ELF-1 (cell line): ENCODE data around the gene NKD2.
A peak's percentile ranks its signal among the peaks of the same experiment; 100 is the strongest.
"Not testable (repeated sequence)": the region's sequence is repeated elsewhere in the genome, so short reads cannot be mapped to it uniquely, and the experiment has no call there.

Experiments used
- DNase-seq: peaks from one replicate; pipeline ENCODE4 v3.0.0-alpha.2; 2016; ENCODE audit warnings: low read depth, low spot score

NKD2 gene

DNA sequence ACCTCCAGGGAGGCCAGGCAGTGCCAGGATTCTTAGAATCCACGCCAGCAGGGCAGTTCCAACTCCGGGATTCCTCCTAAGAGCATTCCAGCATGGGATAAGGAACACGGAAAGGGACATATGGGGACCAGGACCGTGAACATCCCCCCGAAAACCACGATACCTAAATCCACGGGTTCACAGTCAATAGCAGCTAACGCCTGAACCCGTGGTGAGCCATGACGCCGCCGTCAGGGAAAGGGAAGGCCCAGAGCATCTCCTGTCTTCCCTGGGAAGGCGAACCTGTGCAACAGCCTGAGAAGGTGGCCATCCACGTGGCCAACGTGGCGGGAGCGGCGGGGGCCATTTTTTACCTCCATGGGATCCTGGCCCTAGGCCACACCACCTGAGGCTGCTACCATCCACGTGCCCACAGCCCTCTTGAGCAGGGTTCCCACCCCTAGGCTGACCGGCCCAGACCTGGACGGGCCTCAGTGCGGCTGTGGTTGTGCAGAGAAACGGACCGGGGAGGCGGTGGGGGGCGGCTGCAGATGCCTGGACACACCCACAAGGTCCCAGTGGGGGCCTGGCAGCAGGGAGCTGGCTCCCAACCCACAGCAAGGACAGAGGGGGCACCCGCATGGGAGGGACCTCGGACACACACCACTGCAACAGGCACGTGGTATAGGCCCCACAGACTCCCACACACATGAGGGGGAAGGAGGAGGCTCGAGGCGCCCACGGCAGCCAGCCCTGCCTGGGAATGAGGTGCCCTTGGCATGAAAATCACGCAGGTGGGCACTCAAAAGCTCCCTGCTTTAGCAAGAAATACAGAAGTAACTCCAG lies 60.5 kb downstream of the NKD2 start:
- no peak for DNase-seq

- DNase-seq, result no peak
Observed at GRCh38 chr5:1069720-1070088, 61.1 kb downstream of the NKD2 start.

DNA sequence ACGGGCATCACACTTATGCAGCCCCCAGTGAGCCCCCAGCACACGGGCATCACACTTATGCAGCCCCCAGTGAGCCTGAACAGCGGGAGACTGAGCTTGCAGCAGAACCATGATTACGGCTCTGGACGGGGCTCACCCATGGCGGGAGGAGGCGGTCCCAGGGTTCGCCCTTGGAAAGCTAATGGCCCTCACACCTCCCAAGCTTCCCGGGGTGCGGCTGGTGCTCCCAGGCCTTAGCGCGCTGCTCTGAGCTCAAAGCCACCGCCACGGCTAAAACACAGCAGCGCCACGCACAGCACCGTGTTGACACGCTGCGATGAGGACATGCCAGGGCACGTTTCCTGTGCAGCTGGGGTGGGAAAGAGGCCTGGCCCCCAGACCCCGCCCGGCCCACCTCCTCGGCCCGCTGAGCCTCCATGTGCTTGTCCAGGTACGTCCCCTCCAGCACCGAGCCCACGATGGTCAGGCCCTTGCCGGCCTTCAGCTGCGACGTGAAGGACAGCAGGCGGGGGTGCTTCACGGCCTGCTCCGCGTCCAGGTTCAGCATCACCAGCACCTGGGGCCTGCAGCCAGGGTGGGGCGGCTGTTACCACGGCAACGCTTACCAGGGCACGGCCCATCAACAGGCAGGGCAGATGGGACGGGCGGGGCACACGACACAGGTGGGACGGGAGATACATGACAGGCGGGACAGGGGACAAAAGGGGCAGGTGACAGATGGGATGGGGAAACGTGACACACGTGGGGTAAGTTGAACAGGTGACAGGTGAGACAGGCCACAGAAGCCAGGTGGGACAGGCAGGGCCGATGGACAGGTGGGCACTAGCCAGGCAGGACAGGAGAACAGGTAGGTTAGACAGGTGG lies 64.9 kb downstream of the NKD2 start:
- DNase-seq, result no peak

DNA sequence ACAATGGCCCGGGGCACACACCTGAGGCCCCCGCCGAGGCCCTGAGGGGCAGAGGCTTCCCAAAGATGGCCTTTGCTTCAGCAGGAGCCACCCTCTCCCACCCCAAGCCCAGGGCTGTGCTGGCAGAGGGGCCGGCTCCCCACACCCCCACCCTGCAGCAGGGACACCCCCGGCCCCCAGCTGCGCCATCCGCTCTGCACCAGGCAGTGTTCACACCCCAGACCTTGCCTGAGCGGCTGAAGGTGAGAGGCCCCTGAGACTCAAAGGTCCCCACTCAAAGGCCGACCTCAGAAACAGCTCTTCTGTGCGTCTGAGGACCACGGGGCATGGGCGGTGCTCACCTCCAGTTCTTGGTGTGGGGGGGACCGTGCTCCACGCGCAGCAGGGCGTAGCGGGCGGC lies 65.6 kb downstream of the NKD2 start:
- DNase-seq, result no peak

GRCh38 chr5:1074816-1075554 lies 66.4 kb downstream of the NKD2 start:
- no peak for DNase-seq

DNA sequence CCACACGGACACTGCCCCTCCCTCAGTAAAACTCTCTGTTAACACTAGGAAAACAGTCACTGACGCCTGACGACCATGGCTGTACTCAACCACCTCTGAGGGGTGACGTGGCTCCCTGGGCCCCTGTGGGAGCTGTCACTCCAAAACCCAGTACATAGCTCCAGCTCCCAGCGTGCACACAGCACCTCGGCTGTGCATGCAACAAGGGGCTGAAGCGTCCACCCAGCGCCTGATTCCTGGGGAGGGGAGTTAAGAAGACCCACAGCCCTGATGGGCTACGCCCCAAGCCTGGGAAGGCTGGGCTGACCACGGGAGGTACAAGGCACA lies 66.9 kb downstream of the NKD2 start:
- DNase-seq, result no peak

- DNase-seq, result no peak
Observed at GRCh38 chr5:1075931-1076330, 67.3 kb downstream of the NKD2 start.

- DNase-seq, result no peak
Observed at GRCh38 chr5:1076406-1076805, 67.8 kb downstream of the NKD2 start.

- no peak for DNase-seq
Observed at GRCh38 chr5:1077026-1077425, 68.4 kb downstream of the NKD2 start.

DNA sequence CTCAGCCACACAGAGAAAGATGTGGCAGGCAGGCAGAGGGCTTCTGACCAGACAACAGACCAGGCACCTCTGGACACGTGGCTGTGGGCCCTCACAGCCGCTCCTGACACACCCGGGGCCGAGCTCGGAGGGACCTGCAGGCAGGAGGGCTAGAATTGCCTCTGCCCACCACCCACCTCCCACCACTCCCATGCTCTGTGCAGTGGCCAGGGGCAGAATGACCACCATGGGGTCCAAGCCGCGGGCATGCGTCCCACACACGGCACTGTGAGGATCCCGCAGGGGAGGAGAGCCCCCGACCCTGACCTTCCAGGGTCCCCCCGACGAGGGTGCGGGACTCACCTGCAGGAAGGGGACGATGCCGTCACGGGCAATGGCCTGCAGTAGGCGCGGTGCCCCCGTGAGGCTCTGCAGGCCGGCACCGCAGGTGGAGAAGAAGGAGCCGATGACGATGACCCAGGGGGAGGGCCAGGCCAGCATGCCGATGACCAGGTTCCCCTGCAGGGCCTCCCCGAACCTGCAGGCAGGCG lies 69.0 kb downstream of the NKD2 start:
- DNase-seq, result no peak

DNA sequence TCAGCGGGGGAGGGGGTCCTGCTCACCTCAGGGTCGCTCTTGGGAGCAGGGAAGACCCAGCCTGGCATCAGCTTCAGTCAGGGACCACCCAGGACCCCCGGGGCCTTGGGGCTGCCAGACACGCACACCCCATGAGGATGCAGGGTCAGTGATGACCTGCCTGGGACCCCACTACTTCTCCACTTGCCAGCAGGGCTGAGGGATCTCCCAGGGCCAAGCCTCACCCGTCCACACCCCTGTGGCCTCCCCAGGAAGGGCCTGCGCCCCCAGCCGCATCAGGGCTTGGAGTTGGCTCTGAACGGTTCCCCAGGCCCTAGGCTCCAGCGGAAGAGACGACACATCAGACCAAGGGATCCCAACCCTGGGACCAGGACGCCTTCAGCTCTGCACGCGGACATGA lies 69.6 kb downstream of the NKD2 start:
- no peak for DNase-seq

- DNase-seq, result no peak
Observed at GRCh38 chr5:1078851-1079250, 70.2 kb downstream of the NKD2 start.

GRCh38 chr5:1079486-1079885 lies 70.9 kb downstream of the NKD2 start:
- no peak for DNase-seq

GRCh38 chr5:1079961-1080360 lies 71.4 kb downstream of the NKD2 start:
- DNase-seq, result no peak

DNA sequence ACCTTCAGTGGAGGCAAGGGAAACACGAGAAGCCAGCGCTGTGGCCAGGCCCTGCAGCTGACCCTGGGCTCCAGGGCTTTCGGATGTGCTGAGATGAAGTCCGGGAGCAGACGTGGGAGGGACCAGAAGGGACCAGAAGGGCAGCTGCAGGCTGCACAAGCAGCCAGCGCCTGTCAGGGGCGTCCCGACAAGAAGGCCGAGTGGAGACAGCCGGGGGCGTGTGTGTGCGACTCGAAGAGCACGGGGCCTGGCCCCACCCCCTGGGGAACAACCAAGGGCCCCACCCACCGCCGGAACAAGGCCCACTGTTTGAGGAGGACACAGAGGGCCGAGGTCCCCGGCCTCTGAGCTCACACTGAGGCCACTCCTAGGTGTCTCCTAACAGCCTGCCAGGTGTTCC lies 71.8 kb downstream of the NKD2 start:
- peak; percentile 17 for DNase-seq

GRCh38 chr5:1081519-1081918 lies 72.9 kb downstream of the NKD2 start:
- no peak for DNase-seq

- not testable (repeated sequence) for DNase-seq
Observed at GRCh38 chr5:1083026-1083425, 74.4 kb downstream of the NKD2 start.

DNA sequence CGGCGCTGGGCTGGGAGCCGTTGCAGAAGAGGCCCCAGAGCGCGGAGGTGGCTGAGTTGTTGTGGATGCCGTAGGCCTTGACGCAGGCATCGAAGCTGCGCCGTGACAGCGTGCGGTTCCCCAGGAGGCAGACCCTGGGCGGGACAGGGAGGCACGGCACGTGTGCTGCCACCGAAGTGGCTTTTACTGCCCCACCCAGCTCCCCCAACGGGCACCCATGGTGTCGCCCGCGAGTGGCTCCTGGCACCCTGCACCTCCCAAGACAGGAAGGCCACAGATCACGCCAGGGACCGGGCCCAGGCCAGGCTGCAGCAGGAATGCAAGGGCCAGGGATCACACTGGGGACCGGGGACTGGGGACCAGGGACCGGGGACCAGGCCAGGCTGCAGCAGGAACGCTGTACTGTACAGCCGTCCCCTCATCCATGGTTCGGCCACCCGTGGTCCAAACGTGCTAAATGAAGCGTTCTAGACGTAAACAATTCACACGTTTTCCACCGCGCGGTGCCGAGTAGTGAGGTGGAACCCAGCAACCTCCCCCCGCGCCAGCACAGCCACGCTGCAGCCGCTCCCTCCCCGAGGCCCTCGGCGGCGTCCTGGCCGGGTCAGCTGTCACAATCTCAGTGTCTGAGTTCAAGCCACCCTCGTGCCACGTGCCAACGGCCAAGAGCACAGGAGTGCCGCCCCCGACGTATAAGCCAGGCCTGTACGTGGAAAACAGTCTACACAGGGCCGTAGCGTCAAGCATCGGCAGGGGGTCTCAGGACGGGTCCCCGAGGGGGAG lies 75.4 kb downstream of the NKD2 start:
- DNase-seq, result no peak

- DNase-seq, result no peak
Observed at GRCh38 chr5:1085391-1085790, 76.8 kb downstream of the NKD2 start.

GRCh38 chr5:1086137-1086536 lies 77.5 kb downstream of the NKD2 start:
- DNase-seq, result no peak

DNA sequence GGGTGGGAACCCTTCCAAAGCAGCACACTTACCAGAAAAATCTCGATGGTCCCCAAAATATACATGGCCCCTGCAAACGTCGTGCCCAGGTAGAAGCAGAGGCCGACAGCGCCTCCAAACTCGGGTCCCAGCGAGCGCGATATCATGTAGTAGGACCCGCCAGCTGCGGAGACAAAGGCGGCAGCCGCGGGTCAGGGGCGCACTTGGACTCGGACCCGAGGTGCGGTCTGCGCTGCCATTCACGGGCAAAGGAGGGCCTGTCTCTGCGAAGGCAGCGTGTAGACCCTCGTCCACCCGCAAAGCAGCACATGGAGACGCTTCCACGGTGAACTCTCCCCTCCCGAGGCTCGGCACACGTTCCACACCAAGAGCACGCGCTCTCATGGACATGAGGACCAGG lies 78.3 kb downstream of the NKD2 start:
- no peak for DNase-seq
